GM19239 (cell line): ENCODE measurements around the gene MMD.
"Not testable (repeated sequence)": the region's sequence is repeated elsewhere in the genome, so short reads cannot be mapped to it uniquely, and the experiment has no call there.

ENCODE experiments used
- DNase-seq: peaks from one replicate; pipeline ENCODE4 v3.0.0; 2011; ENCODE audit warnings: low spot score; ENCODE audit not compliant: insufficient read length
- FAIRE-seq: peaks from 2 replicates; lab custom pipeline; 2011; peaks lifted over from hg19 to GRCh38; lab: Jason Lieb, UNC

MMD gene

DNA sequence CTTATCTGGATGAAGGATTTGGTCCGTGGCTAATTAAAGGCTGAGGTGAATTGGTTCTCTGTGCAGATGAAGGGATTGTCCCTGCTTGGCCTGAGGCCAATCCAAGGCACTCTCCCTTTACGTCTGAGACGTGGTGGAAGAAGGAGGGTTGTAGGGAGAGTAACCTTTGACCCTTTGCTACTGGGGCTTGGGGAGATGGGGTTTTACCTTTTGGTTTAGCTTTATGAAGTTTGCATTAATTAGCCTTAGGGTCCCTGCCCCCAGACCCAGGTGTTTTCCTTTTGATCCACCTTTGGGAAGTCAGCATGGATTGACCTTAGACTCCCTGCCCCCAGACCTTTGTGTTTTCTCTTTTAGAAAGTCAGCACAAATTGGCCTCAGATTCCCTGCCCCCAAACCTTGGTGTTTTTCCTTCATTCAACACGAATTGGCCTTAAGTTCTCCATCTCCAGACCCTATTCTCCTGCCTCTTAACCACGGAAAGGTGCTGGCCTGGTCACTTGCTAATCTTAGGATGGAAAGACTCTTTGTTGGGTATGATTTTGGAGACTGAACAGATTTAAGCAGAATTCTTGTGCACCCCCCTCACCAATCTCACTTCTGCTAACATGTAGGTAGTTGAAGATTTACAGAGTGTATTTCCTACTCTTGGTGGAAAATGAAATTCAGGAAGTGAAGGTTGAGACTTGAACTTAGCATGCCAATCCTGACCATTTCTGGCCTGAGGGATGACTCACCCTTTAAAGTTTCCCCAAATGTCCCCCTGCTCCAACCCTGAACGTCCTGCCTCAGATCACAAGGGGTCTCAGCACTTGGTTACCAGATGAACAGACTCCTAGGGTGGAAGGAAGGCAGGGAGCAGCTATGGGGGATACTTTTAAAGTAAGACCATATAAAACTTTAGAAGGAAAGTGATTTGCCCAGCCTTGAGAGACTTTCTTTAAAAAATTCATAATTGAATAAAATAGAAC is 23.1 kb upstream of the MMD start:
- DNase-seq: no peak
- FAIRE-seq: peak; percentile 98

DNA sequence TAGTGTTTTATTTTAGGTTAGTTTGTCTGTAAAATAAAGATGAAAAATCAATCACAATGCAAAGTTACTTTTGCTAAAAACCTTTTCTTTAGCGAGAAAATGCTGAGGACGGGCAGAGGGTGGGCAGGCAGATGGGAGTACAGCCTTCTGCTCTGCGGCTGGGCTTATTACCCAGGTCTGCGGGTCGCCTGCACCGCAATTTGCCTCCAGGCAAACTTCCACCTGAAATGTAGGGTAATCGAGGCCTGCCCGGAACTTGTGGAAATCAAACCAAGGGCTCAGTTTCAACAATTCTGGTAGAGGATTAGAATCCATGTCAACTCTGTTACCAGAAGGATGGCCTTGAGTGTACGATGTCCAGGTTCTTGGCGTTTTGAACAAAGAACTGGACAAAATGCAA is 22.3 kb upstream of the MMD start:
- FAIRE-seq: peak; percentile 49
- no peak for DNase-seq

DNA sequence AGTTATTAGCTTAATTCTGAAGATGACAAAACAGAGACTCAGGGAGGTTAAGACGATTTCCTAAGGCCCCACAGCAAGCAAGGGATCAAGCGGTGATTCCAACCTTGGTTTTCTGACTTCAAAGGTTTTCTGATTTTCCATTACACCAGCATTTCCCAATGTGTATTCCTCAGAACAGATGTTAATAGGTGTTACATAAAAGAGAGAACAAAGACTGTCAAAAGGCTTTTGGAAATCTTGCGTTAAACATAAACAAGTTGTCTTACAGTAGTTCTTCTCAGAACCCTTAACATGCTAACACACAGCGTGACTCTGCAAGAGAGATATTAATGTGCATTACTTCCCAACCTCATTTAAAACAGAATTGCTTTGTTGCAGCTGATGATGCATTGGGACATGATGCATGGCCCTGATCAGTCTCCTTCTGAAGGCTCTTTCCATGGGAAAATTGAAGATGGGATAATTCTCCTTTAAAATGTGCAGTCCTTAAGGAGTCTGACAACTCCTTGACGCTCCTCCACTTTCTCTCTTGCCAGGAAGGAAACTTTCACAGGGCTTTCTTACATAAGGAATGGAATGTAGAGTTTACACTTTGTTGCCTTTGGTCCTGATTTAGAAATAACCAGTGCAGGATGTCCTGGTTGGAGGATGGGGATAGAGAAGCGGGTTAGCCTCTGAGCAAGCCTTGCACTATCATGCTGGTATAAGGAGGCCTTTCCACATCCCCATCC is 21.5 kb upstream of the MMD start:
- FAIRE-seq (no peak), DNase-seq (no peak)

DNA sequence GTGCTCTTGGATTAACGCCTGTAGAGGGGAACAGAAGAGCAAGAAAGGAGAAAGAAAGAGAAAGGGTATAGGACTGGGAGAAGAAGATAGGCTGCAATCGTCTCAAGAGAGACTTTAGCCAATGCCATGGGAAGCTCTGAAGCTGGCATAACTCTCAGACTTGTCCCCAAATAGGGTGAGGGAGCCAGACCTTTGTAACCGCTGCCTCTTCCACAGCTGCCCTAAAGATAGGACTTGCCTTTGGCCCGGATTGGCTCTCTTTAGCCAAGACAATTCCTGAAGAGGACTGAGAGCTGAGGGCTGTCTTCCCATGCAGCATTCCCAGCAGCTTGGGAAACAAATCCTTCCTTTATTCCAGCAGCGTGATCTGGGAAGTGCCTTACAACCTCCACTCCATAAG is 20.8 kb upstream of the MMD start:
- FAIRE-seq (no peak), DNase-seq (no peak)

DNA sequence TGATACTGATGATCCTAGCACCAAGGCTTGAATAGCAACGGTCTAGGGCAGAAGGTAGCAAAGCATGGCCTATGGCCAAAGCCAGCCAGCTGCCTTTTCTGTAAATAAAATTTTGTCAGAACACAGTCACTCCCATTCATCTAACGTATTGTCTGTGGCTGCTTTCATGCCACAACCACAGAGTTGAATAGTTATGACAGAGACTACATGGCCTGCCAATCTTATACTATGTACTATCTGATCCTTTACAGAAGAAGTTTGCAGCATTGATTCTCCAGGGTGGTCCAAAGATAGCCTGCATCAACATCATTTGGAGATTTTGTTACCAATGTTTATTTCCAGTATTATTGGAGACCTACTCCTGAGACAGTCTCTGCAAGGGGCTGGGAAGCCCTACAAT is 19.9 kb upstream of the MMD start:
- DNase-seq: no peak
- FAIRE-seq: no peak

DNA sequence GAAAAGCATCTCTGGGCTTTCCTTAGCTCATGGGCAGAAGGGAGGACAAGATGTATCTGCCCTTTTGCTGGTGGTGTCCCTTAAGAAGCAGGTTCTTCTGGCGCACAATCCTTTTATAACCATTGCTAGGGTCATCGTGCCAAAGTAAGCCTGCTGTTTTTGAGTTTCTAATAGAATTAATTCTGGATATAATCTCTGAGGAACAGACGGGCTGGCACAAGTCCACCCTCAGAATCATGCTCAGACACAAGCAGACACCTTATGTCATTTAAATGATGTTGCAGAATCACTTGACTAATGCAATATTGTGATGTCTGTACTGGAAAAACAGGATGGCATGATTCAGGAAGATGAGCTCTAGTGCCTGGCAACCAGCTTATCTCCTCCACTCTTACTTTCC is 18.8 kb upstream of the MMD start:
- FAIRE-seq: no peak
- no peak for DNase-seq

DNA sequence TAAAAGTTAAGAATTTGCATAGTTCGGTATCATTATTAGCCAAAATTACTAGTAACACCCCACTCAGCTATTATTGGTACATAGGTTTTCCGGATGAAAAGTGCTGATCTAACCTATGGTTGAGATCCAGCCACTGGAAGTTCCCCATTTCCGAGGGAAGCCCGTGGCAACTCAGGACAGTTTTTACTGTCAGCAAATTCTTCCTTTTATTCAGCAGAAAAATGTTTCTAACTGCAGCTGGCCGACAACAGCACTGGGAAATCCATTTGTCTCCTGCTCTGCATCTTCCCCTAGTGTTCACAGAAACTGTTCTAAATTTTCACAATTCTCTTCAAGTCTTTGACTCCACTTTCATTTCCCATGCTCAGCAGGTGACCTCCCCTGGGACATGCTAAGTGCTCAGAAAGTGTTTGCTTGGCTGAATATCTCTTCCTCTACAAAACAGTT is 15.5 kb upstream of the MMD start:
- FAIRE-seq: no peak
- peak; percentile 58 for DNase-seq

DNA sequence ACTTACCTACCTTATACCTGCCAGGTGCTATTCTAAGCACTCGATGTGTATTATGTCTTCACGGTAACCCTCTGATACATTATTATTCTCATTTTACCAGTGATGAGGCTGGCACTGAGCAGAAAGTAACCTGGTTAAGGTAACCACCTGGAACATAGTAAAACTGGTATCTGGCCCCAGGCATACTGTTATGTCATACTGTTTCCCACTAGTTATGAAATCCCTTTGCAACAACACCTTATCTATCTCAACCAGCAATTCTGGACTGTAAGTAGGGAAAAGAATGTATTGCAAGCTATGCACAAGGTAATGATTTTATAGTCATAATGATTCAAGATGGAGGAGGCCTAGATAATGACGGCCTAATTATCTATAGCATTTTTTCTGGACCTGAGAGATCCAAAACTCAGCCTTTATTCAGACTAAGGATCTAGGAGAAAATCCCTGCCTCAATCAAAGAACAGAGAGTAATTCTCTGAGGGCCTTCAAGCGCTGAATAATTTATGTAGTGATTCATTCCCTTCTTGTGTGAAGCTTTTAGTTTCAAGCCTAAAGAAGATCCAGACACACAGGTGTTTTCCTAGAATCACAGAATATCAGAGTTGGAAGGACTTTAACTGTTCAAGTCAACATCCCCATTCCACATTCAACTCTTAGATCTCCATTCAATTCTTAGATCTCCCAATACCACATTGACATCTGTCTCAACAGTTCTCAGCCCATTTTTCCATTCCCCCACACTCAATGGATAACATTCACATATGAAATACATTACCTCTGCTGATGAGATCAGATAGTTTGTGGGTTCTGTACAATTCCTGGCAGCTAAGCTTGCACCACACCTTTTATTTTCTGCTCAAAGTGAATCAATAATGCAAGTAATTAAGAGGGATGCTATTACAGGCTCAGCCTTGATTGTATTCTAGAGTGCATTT is 14.9 kb upstream of the MMD start:
- FAIRE-seq: peak; percentile 91

DNA sequence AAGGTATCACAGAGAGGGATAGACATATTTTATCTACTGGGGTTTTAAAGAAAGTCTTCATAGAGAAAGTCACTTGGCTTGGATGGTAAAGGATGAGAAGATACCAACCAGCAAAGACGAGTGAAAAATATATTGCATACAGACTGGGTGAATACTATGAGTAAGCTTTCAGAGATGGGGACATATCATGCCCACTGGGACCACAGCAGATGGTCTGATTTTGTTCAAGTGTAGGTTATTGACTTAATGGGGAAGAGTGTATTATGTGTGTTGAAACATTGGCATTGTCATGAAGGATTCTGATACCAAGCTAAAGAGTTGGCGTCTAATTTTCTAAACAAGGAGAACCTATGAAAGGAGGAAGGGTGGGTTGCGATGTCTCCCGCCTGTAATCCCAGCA is 13.8 kb upstream of the MMD start:
- no peak for DNase-seq
- FAIRE-seq: no peak

More for the DNA sequence above, 14.9 kb upstream of the MMD start:
- DNase-seq: no peak

DNA sequence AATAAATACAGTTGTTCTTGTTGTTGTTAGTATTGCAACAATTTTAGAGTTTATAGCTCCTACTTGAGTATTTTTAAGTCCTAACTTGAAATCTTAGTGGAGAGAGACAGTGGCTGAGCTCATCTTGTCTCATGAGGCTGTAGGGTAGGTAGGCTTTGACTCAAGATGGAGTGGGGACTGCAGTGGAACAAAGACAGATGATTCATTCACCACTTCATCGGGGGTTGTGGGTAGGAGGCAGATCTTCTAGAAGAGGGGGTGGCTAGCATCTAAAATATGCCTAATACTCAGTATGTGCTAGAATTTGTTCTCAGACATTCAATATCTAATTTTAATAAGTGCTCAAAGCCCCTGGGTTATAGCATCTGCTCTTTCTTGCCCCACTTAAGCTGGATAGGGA is 13.1 kb upstream of the MMD start:
- FAIRE-seq (no peak), DNase-seq (no peak)

DNA sequence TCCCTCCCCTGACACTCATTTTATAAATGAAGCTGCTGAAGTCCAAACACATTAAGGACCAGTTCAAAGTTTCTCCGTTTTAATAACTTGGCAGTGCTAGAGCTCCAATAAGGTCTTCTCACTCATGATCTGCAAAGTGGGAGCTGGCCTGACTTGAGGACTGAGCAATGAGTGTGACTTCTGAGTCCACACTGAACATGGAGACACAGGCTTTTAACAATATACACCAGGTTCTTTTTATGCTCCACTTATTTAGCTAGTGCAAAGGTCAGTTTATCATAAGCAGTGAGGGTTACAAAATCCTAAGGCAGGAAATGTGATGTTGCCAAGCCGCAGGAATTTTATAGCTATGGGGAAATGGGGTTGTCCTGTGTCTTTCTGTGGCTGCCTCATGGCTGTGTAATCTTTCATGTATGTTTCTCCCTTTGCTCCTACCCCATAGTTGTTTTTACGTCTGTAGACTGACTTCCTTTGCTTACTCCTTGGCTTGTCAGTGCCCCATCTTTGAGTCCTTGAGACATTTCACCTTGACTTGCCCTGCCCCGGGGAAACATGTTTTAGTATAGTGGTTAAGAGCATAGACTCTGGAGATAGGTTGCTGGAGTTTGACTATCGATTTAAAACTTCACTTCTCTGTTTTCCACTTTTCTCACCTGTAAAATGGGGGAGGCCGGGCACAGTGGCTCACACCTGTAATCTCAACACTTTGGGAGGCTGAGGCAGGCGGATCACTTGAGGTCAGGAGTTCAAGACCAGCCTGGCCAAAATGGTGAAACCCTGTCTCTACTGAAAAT is 12.2 kb upstream of the MMD start:
- no peak for DNase-seq
- peak; percentile 18 for FAIRE-seq

DNA sequence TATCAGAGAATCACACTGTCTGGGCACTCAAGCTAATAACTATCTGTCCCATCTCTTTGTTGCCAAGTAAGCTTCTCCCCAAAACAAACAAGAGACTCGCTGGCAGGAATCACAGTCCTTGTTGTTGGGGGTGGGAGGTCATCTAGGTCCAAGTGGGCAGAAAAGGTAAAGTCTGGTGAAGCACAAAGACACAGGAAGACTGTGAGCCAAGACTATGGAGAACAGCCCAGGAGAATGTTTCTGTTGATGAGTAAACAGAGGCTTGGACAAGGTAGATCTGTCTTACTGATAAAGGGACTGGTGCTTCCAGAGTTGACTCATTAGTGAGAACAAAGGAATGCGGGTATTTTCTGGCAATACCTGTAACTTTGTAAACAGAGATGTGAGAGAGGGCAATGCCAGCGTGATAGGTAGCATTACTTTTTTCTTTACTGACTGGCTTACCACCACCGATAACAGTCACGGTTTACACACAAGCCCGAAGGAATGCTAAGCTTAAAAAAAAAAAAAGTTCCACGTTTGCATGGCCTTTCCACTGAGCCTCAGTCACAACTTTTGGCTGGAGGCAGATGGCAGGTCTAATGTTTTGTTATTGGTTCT is 11.5 kb upstream of the MMD start:
- FAIRE-seq: peak; percentile 11

DNA sequence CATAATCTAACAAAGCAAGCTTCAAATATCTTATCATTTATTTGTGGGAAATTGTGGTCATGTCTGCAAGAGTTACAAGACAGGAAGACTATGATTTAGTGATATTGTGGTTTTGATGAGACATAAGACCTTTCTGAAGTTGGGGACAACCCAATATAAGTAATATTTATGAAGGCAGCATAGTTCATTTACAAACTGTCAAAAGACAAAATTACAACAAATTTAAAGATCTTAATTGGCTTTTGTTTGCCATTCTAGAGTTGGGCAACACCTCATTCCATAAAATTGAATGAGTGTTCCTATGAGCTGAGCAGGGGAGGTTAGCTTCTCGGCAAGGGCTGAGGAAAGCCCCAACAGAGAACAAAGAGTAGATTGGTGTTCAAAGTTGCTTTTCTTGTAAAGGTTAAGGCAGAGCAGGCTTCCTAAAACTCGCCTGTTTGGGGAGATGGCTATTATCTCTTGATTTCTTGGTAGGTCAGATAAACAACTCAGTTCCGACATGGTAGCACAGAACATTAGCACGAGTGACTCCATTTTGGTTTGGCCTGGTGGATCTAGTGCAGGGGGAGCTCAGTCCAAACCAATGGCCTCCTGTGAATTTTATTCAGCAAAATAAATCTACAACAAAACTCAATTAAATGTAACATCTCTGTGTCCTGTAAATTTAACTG is 10.9 kb upstream of the MMD start:
- DNase-seq: no peak
- no peak for FAIRE-seq

More for the DNA sequence above, 11.5 kb upstream of the MMD start:
- DNase-seq: no peak

DNA sequence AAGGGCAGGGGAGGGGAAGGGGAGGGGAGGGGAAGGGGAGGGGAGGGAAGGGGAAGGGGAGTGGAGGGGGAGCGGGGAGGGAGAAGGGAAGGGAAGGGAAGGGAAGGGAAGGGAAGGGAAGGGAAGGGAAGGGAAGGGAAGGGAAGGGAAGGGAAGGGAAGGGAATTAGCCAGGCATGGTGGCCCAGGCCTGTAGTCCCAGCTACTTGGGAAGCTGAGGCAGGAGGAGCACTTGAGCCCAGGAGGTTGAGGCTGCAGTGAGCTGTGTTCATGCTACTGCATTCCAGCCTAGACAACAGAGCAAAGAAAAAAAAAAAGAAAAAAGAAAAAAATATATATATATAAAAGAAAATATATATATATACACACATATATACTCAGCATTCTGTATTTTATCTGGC is 10.3 kb upstream of the MMD start:
- not testable (repeated sequence) for DNase-seq, FAIRE-seq

DNA sequence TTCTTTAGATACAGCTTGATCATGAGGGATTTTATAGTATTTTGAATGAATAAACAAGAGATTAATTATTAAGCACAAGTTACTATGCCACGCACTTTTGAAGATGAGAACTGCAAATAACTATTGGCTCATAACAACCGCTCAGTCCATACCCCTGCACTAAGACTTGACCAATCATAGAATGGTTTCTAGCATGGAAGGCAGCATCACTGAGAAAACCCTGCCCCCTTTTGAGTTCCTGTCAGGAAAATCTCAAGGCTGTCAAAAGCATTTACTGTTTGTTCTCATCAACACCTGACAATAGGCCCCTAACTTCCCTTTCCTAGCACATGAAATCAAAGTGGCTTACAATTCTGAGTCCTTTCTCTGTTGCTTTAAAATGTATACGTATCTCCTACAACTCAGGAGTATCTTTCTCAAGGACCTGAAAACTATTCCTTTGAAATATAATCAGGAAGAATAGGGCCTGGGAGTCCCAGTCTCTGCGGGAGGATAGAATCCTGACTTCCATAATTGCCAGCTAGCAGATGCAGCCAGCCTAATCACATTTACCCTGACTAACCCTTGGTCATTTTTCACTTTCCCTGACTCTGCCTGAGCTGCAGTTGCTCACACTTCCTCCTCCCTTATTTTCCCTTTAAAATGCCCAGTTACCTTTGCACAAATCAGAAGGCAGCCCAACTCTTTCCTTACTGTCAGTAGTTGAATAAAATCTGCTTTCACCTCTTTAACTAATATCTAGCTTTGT is 9.1 kb upstream of the MMD start:
- DNase-seq (no peak), FAIRE-seq (no peak)

DNA sequence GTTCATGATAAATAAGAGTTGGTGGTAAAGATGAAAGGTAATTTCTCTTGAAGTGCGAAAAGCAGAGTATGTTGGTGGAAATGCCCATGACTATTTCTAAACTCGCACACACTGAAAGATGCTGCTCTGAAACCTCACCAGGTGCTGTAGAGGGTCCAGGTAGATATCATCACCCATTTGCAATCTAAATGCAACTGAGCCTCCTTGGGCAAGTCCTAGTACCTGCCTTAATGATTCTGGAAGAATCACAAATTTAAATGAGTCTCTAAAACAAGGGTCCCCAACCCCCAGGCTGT is 5.9 kb upstream of the MMD start:
- FAIRE-seq (no peak), DNase-seq (no peak)

DNA sequence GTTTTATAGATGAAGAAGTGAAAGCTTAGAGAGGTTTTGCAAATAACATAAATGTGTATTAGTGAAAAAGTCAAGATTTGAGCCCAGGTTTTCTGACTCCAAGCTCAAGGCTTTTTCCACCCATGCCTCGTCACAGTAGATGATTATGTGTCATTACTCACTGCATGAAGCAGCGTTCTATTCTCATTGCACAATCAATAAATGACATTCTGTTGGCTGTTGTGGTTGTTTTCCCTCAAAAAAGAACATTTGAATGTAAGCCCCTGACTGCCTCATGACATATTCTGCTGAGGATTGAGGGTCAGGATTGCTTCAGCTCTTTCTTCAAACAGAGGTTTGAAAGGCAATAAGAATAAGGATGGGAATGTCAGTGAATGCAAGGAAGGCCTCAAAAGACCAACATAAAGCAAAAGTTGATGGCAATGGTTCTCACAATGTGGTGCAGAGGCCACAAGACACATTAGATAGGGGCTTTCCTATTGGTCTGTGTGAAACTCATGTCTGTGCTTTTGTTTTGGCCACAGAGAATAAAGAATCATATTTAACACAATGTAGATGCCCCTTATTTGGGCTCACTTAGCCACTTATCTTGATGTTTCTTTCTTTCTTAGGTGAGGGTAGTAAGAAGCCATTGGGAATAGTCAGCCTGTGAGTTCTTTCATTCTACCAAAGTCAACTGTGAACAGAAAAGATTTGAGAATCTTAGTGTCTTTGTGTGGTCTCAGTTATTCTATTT is 5.4 kb upstream of the MMD start:
- peak; percentile 75 for FAIRE-seq
- no peak for DNase-seq
